ENCODE data around the gene SCART1. TPM values are rescaled to one million over a fixed set of nuclear protein-coding genes. Genes with fewer than 3 reads are reported as not detected.
"Not testable (repeated sequence)": the region's sequence is repeated elsewhere in the genome, so short reads cannot be mapped to it uniquely, and the experiment has no call there.

SCART1 gene
- total RNA-seq, 1 experiment from 2014 or later, result 0.57 TPM

- DNase-seq (ENCODE audit: low read depth), result peak; percentile 5
These were observed 62.3 kb downstream of the SCART1 start for GRCh38 chr10:133516057-133516456.

- DNase-seq (ENCODE audit: low read depth), result not testable (repeated sequence)
These were observed 64.8 kb downstream of the SCART1 start for GRCh38 chr10:133518517-133518916.

Other genes starting within 250 kb of the SCART1 start
- gene UTF1, start 223.7 kb upstream of the SCART1 start, total RNA-seq (2014; rRNA removed), result not detected in 2 replicates
- gene VENTX, start 216.1 kb upstream of the SCART1 start, total RNA-seq (2014; rRNA removed), result not detected in 2 replicates
- 0.57 and 0.77 TPM in 2 replicates for gene ADAM8, start 177.1 kb upstream of the SCART1 start, total RNA-seq (2014; rRNA removed)
- 73.9 and 74.8 TPM in 2 replicates for gene TUBGCP2, start 145.1 kb upstream of the SCART1 start, total RNA-seq (2014; rRNA removed)
- 26.9 and 33.8 TPM in 2 replicates for gene ZNF511, start 145.0 kb upstream of the SCART1 start, total RNA-seq (2014; rRNA removed)
- gene CALY, start 117.0 kb upstream of the SCART1 start, total RNA-seq (2014; rRNA removed), result not detected in 2 replicates
- not detected in 2 replicates for gene PRAP1, start 106.6 kb upstream of the SCART1 start, total RNA-seq (2014; rRNA removed)
- 20.1 and 21.2 TPM in 2 replicates for gene FUOM, start 95.9 kb upstream of the SCART1 start, total RNA-seq (2014; rRNA removed)
- 117 and 130 TPM in 2 replicates for gene ECHS1, start 80.6 kb upstream of the SCART1 start, total RNA-seq (2014; rRNA removed)
- 3.3 and 3.5 TPM in 2 replicates for gene PAOX, start 74.7 kb upstream of the SCART1 start, total RNA-seq (2014; rRNA removed)
- 25.3 and 28.5 TPM in 2 replicates for gene MTG1, start 59.8 kb upstream of the SCART1 start, total RNA-seq (2014; rRNA removed)
- gene SPRN, start 29.3 kb upstream of the SCART1 start, total RNA-seq (2014; rRNA removed), result 0.29 and 0.32 TPM in 2 replicates
- 0.52 and 1.1 TPM in 2 replicates for gene CYP2E1, start 73.4 kb downstream of the SCART1 start, total RNA-seq (2014; rRNA removed)
- not detected in 2 replicates for gene SYCE1, start 111.6 kb downstream of the SCART1 start, total RNA-seq (2014; rRNA removed)
- not detected in 2 replicates for gene FRG2B, start 172.8 kb downstream of the SCART1 start, total RNA-seq (2014; rRNA removed)